22Rv1 (cell line): ENCODE data around the gene CYP2F1.

Source experiments
- CTCF ChIP-seq: fragments of 450-650 bp; IDR thresholded peaks from 2 replicates; pipeline ENCODE4 v1.5.1; 2017; ENCODE audit warnings: mild to moderate bottlenecking
- ZFX ChIP-seq: fragments of 450-650 bp; IDR thresholded peaks from 2 replicates; pipeline ENCODE4 v1.6.1; 2017; ENCODE audit warnings: antibody characterized with exemption, borderline replicate concordance

- TF ChIP-seq CTCF (no peak), ZFX (no peak)
Measured at GRCh38 chr19:41128692-41129091, 14.5 kb downstream of the CYP2F1 start.
